B cell (primary cell): ENCODE data around the gene BEND7. TPM values are rescaled to one million over a fixed set of nuclear protein-coding genes. Genes with fewer than 3 reads are reported as not detected.

Source experiments
- ATAC-seq: fragments of 200-7000 bp; cut with Tn5 transposase; one replicate; pipeline ENCODE4 v1.10.0; 2021; ENCODE audit warnings: low read depth, mild to moderate bottlenecking, moderate number of reproducible peaks, moderate library complexity
- CTCF ChIA-PET: fragments of 350-600 bp; sonication (Branson Sonifier 250); formaldehyde crosslinking; loops from one replicate; lab custom pipeline; 2021; ENCODE audit warnings: antibody characterized with exemption, inconsistent platforms; lab: Charles Lee
- POLR2A ChIA-PET: fragments of 350-600 bp; sonication (Branson Sonifier 250); formaldehyde crosslinking; loops from one replicate; lab custom pipeline; 2021; ENCODE audit warnings: antibody characterized with exemption; lab: Charles Lee
- DNase-seq: peaks from one replicate; pipeline ENCODE4 v3.0.0; 2013
- H2AFZ ChIP-seq: 2 replicates; pipeline ENCODE4 v1.6.1; 2012; ENCODE audit warnings: mild to moderate bottlenecking, low read depth, low read length; ENCODE audit not compliant: insufficient read depth, poor library complexity, severe bottlenecking
- H3K27ac ChIP-seq, 2 donors: 1 replicate in 1 of 2; 2 replicates in 1 of 2; pipeline ENCODE4 v1.5.1; 2012 to 2013; ENCODE audit warnings: low read length in 2 of 2, mild to moderate bottlenecking in 2 of 2, moderate library complexity in 1 of 2
- H3K27me3 ChIP-seq, 4 experiments: fragments of 200-600 bp in 1 of 4; sonication (generic) in 1 of 4; replicated peaks in 1 of 4; 1 replicate in 2 of 4; 2 replicates in 2 of 4; pipeline versions ENCODE4 v1.6.1 to v1.7.0; 2013 to 2016; ENCODE audit warnings: low read length in 3 of 4, mild to moderate bottlenecking in 2 of 4, mixed read lengths in 1 of 4, moderate library complexity in 1 of 4; ENCODE audit not compliant: insufficient read depth in 4 of 4, control insufficient read depth in 3 of 4; ENCODE audit errors: control extremely low read depth in 1 of 4
- H3K36me3 ChIP-seq, 2 experiments: replicated peaks in 1 of 2; 1 replicate in 1 of 2; 2 replicates in 1 of 2; pipeline versions ENCODE4 v1.6.1 to v1.7.1; 2013; ENCODE audit warnings: low read length in 1 of 2; ENCODE audit not compliant: insufficient read depth in 2 of 2, control insufficient read depth in 1 of 2; ENCODE audit errors: control extremely low read depth in 1 of 2, extremely low read depth in 1 of 2
- H3K4me1 ChIP-seq, 2 donors: fragments of 200-600 bp in 1 of 2; sonication (generic) in 1 of 2; 1 replicate in 1 of 2; 2 replicates in 1 of 2; pipeline versions ENCODE4 v1.5.1 to v1.6.1; 2013 to 2017; ENCODE audit warnings: low read length in 2 of 2; ENCODE audit not compliant: control insufficient read depth in 2 of 2, insufficient read depth in 2 of 2
- H3K4me2 ChIP-seq: replicated peaks from 2 replicates; pipeline ENCODE3; 2012; ENCODE audit warnings: mild to moderate bottlenecking, low read depth, low read length; ENCODE audit not compliant: poor library complexity, severe bottlenecking
- H3K4me3 ChIP-seq, 5 experiments: fragments of 200-600 bp in 1 of 5; sonication (generic) in 1 of 5; 1 replicate in 3 of 5; 2 replicates in 2 of 5; pipeline versions ENCODE4 v1.5.1 to v1.7.0; 2011 to 2016; ENCODE audit warnings: low read length in 4 of 5, mild to moderate bottlenecking in 4 of 5, low read depth in 2 of 5, control low read depth in 1 of 5, moderate library complexity in 1 of 5; ENCODE audit not compliant: insufficient read depth in 1 of 5; ENCODE audit errors: control extremely low read depth in 1 of 5, extremely low read depth in 1 of 5
- H3K79me2 ChIP-seq: fragments of 200-600 bp; sonication (generic); one replicate; pipeline ENCODE4 v1.6.0; 2016; ENCODE audit warnings: low read length; ENCODE audit not compliant: control insufficient read depth, insufficient read depth
- H3K9ac ChIP-seq: fragments of 200-600 bp; sonication (generic); 2 replicates; pipeline ENCODE4 v1.6.1; 2017; ENCODE audit warnings: mild to moderate bottlenecking, low read length, moderate library complexity
- H3K9me3 ChIP-seq, 3 donors: one replicate each; pipeline versions ENCODE4 v1.6.1 to v1.7.1; 2013; ENCODE audit warnings: low read length in 2 of 3; ENCODE audit not compliant: control insufficient read depth in 2 of 3, insufficient read depth in 1 of 3; ENCODE audit errors: control extremely low read depth in 1 of 3
- H4K20me1 ChIP-seq: 2 replicates; pipeline ENCODE4 v1.6.0; 2012; ENCODE audit warnings: mild to moderate bottlenecking, low read length; ENCODE audit not compliant: insufficient read depth, control insufficient read depth, poor library complexity, severe bottlenecking
- H3K27ac Mint-ChIP-seq: one replicate; pipeline ENCODE4 v1.8.0; 2021; ENCODE audit warnings: mixed read lengths
- H3K27me3 Mint-ChIP-seq: one replicate; pipeline ENCODE4 v1.8.0; 2021; ENCODE audit warnings: mixed read lengths
- H3K4me1 Mint-ChIP-seq: one replicate; pipeline ENCODE4 v1.8.0; 2021; ENCODE audit warnings: mixed read lengths
- H3K4me3 Mint-ChIP-seq: one replicate; pipeline ENCODE4 v1.8.0; 2021; ENCODE audit warnings: mixed read lengths
- H3K9me3 Mint-ChIP-seq: one replicate; pipeline ENCODE4 v1.8.0; 2022; ENCODE audit warnings: mixed read lengths; ENCODE audit not compliant: insufficient read depth
- CTCF ChIP-seq: fragments of 200-600 bp; IDR thresholded peaks from one replicate; pipeline ENCODE4 v1.8.0; 2022; ENCODE audit warnings: antibody characterized with exemption, mild to moderate bottlenecking
- EZH2 ChIP-seq: IDR thresholded peaks from 2 replicates; pipeline ENCODE4 v1.6.1; 2012; ENCODE audit warnings: borderline replicate concordance, low read depth, mild to moderate bottlenecking, moderate library complexity, low read length; ENCODE audit not compliant: insufficient read depth, poor library complexity, severe bottlenecking
- WGBS: methylation state at CpG from one replicate; pipeline ENCODE4 v1.1.5; 2013; ENCODE audit warnings: missing lambda C conversion rate; ENCODE audit not compliant: insufficient coverage; 5-methylcytosine and 5-hydroxymethylcytosine counted together
- intact Hi-C: fragments of 100-400 bp; cut with micrococcal nuclease; formaldehyde crosslinking; loops from one replicate; pipeline ENCODE4 v1.10.0; 2022
- polyA plus RNA-seq: library from polyadenylated mRNA; depleted of rRNA; stranded (reverse); fragments of >200 nt; gene quantifications from 2 replicates; pipeline ENCODE4 v1.2.3, GENCODE V29; 2012
- total RNA-seq, 2 donors: library from RNA; stranded (reverse); fragments of 120-200 nt in 1 of 2; gene quantifications; 1 replicate in 1 of 2; 2 replicates in 1 of 2; pipeline versions ENCODE4 v1.2.3 to v1.2.4, GENCODE V29; 2013 to 2022

The BEND7 gene
- total and polyA plus RNA-seq, 2 donors (not counting 1 experiment from before 2014, with no cell fraction given): 0.10 TPM; not detected in 1

GRCh38 chr10:13414137-13414536 is 114.7 kb downstream of the BEND7 start:
- H3K27ac Mint-ChIP-seq: no peak overlapping the region
- no peaks in the 10 kb centered on the region for H3K36me3 ChIP-seq
- no peak overlapping the region for H3K4me3 ChIP-seq
- peaks cover 4% of the 10 kb centered on the region for H3K9me3 Mint-ChIP-seq
- no CpG with 5 or more reads among the region's 1 CpG for WGBS
- intact Hi-C loops: no loop called here
- no peak for ATAC-seq
- TF ChIP-seq EZH2: no peak
- no peak for TF ChIP-seq CTCF
- peaks cover 0 to 7% of the 10 kb centered on the region in 2 donors for H3K4me1 ChIP-seq
- no peak overlapping the region for H2AFZ ChIP-seq
- H3K9me3 ChIP-seq: peaks cover 1 to 9% (median 8%) of the 10 kb centered on the region in 3 donors
- H3K4me1 Mint-ChIP-seq: peaks cover 11% of the 10 kb centered on the region
- H3K79me2 ChIP-seq: no peaks in the 10 kb centered on the region
- ChIA-PET CTCF (interaction anchor here (2.1 kb wide), 1 partner anchor 26 kb away, joined by 6 read pairs; no protein-coding TSS in a partner anchor), POLR2A (no interaction called here)
- H3K27me3 Mint-ChIP-seq: peaks cover 5% of the 10 kb centered on the region
- no peaks in the 10 kb centered on the region for H4K20me1 ChIP-seq
- no peak for DNase-seq
- no peak overlapping the region for H3K9ac ChIP-seq
- H3K27ac ChIP-seq: no peak overlapping the region
- no peak overlapping the region for H3K4me3 Mint-ChIP-seq
- no peak overlapping the region for H3K4me2 ChIP-seq
- H3K27me3 ChIP-seq: peaks cover 0 to 2% (median 0%) of the 10 kb centered on the region in 4 experiments

GRCh38 chr10:13412894-13413293 is 115.9 kb downstream of the BEND7 start:
- Histone ChIP-seq H3K27ac (no peak overlapping the region), H3K9me3 (peaks cover 1 to 9% (median 8%) of the 10 kb centered on the region in 3 donors), H4K20me1 (no peaks in the 10 kb centered on the region), H2AFZ (no peak overlapping the region), H3K9ac (no peak overlapping the region), H3K4me3 (no peak overlapping the region), H3K36me3 (no peaks in the 10 kb centered on the region), H3K79me2 (no peaks in the 10 kb centered on the region), H3K4me1 (peaks cover 0 to 7% of the 10 kb centered on the region in 2 donors), H3K27me3 (peaks cover 0 to 2% (median 0%) of the 10 kb centered on the region in 4 experiments), H3K4me2 (no peak overlapping the region)
- Mint-ChIP-seq H3K27me3 (peaks cover 10% of the 10 kb centered on the region), H3K4me1 (peaks cover 11% of the 10 kb centered on the region), H3K9me3 (peaks cover 4% of the 10 kb centered on the region), H3K4me3 (no peak overlapping the region), H3K27ac (no peak overlapping the region)
- intact Hi-C loops: no loop called here
- DNase-seq (no peak), ATAC-seq (no peak)
- ChIA-PET POLR2A (no interaction called here), CTCF (no interaction called here)
- TF ChIP-seq EZH2 (no peak), CTCF (no peak)
- WGBS: 71% methylated on average over 1 of the region's 3 CpGs
